IMR-90 (cell line): ENCODE data around the gene ITPR3.

Source experiments
- CTCF ChIP-seq: conservative IDR thresholded peaks from 2 replicates; pipeline ENCODE4 v1.5.1; 2012; ENCODE audit warnings: mild to moderate bottlenecking, low read depth, low read length, improper control_type of control experiment
- RAD21 ChIP-seq: IDR thresholded peaks from 2 replicates; pipeline ENCODE4 v1.6.1; 2012; ENCODE audit warnings: low read length, improper control_type of control experiment

DNA sequence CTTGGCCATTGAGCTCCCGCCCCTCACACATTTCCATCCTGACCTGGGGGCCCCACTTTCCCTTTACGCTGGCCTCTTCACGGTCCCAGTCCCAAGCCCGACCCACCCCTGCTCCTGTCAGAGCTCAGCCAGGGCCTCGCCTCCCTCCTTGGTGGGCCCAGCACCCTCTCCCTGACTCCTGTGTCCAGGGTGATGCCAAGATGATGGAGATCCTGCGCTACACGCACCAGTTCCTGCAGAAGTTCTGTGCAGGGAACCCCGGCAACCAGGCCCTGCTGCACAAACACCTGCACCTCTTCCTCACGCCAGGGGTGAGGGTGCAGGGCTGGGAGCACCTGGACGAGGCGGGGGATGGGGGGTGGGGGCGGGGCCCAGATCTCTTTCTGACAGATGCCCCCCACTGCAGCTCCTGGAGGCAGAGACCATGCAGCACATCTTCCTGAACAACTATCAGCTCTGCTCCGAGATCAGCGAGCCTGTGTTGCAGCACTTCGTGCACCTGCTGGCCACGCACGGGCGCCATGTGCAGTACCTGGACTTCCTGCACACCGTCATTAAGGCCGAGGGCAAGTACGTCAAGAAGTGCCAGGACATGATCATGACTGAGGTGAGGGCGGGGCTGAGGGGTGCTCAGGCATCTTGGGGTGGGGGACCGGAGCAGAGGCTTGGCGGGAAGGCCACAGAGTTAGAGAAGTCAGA is 57.3 kb downstream of the ITPR3 start:
- TF ChIP-seq CTCF (no peak), RAD21 (no peak)
